HG02938 (cell line): Measurements from ENCODE around the gene PRKAR1B.
A peak's percentile ranks its signal among the peaks of the same experiment; 100 is the strongest.

ENCODE experiments used
- ATAC-seq: cut with Tn5 transposase; IDR thresholded peaks from one replicate; pipeline ENCODE4 v1.9.1; 2021; ENCODE audit warnings: mild to moderate bottlenecking, moderate library complexity; ENCODE audit not compliant: unreplicated experiment

PRKAR1B gene

GRCh38 chr7:607938-608337, 119.1 kb downstream of the PRKAR1B start:
- ATAC-seq, result no peak

DNA sequence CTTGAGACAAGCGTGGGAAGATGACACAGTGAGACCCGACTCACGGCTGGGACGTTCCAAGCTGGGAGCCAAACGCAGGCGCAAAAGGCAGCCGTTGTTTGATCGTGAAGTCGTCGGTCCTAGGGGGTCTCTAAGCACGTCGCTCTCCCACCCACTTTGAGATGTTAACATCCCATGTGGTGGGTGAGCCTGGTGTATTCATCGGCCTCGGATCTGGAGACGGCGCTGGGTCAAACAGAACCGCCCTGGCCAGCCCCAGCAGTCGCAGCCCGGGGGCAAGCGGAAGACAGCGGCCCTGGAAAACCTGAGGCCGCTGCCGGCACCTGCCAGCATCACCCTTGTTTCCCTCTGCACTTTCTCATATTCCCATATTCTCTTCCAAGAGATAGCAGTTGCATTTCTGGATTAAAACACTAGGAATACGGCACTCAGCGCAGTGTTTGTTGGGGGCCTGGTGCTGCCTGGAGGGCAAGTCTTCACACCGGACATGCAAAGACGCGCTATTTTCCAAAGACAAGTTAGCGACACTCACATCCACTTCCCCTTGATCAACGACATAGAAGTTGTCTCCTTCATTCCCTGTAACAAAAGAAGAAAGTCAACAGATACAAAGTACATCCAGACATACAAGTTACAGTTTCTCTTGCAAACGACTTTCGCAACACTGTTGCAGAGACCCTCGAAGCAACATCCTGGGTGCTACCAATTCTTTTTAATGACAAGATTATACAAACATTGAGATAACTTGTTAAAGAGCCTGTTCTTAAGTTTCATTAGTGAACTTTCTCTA, 121.2 kb downstream of the PRKAR1B start:
- no peak for ATAC-seq

DNA sequence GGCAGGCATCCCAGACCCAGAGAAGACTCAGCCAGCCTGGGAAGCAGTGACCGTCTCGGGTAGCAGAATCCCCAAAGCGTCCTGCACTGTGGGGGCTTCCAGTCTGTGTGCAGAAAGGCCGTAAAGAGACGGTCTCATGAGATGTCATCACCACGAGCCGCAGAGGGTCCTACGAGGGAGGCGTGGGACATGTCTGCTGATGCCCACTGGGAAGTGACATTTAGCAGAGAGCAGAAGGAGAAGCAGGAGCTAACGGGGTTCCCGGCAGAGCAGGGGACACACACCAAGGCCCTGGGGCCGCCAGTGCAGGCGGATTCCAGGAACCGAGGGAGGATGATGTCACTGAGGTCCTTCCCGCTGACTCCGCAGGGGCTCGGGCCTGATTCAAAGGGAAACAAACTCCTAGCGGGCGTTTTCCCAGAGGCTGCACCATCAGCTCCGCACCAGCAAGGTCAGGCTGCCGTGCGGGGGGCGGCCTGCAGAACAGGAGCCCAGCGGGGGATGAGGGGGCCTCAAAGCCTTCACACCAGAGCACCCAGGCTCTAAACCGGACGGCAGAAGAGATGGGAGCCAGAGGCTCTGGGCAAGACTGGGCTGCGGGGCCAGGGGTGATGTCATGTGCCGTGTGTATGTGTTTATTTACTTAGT, 122.1 kb downstream of the PRKAR1B start:
- no peak for ATAC-seq

- ATAC-seq, result peak; percentile 66
Observed at GRCh38 chr7:604001-604883, 122.8 kb downstream of the PRKAR1B start.

DNA sequence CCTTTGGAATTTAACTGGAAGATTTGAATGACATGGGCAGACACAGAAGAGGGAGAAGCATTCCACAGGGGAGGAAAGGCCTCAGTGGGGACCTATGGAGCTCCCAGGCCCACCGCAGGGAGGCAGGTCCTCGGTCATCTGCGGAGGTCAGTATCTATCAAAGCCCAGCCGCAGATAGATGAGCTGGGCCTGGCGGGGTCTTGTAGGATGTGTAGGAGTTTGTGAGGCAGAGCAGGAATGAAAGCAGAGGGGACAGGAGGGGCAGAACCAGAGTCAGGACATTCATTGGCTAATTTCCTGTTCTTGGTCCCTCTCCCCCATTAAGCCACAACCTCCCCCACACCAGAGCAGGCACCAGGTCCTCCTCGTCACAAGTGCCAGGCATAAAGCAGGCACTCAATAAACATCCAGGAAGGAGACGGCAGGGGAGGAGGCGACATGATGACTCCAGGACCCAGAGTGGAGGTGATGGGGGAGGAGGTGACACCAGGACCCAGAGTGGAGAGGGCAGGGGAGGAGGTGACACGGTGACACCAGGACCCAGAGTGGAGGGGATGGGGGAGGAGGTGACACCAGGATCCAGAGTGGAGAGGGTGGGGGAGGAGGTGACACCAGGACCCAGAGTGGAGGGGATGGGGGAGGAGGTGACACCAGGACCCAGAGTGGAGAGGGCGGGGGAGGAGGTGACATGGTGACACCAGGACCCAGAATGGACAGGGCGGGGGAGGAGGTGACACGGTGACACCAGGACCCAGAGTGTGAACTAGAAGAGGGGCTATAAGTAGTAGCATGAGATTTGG, 123.7 kb downstream of the PRKAR1B start:
- ATAC-seq, result no peak

- ATAC-seq, result no peak
Observed at GRCh38 chr7:602341-603141, 124.5 kb downstream of the PRKAR1B start.

- no peak for ATAC-seq
Observed at GRCh38 chr7:601595-602340, 125.3 kb downstream of the PRKAR1B start.

DNA sequence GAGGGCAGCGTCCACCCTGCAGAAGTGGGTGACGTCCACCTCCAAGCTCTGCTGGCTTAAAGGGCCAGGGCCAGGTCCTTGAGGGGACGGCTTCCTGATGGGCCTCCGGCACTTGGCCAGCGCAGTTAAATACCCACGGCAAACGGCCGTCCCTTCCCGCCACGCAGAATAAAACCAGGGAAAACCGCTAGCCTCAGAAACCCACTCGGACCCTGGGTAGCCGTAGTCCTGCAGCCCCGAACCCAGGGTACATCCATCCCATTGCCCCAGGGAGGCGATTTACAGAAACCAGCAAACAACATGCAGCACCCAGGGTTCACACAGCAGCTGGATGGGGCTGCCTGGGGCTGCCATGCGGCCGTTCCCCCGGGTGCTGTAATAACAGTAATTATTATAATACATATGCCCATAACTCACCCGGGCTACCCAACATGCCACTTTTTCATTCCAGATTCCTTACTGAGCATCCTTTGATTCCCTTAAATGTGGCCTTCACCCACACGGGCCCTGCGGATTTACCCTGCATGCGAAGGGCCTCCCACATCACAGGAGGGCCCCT, 126.0 kb downstream of the PRKAR1B start:
- ATAC-seq, result no peak

GRCh38 chr7:600149-601035, 126.7 kb downstream of the PRKAR1B start:
- no peak for ATAC-seq

DNA sequence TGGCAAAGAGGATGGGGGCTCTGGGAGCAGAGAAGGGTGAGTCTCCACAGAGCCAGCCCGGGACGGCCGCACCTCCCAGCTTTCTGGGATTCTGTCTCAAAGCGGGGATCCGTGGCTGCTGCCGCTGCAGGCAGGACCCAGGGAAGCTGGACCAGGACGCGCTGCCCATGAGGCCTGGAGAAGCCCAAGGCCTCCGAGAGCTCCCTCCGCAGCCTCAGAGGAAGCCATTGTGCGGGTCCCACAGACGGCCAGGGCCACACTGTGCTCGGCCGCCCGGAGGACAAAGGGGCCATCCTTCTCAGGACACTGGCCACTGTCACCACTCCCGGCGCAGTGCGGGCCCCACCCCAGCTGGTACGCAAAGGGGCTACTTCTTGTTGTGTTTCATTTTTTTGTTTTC, 128.2 kb downstream of the PRKAR1B start:
- no peak for ATAC-seq

- ATAC-seq, result no peak
Observed at GRCh38 chr7:597348-598178, 129.5 kb downstream of the PRKAR1B start.

- no peak for ATAC-seq
Observed at GRCh38 chr7:596819-597182, 130.3 kb downstream of the PRKAR1B start.

- no peak for ATAC-seq
Observed at GRCh38 chr7:596071-596818, 130.8 kb downstream of the PRKAR1B start.

GRCh38 chr7:595621-596010, 131.5 kb downstream of the PRKAR1B start:
- ATAC-seq, result no peak

- no peak for ATAC-seq
Observed at GRCh38 chr7:594920-595620, 132.0 kb downstream of the PRKAR1B start.
